ENCODE data around the gene COL5A1. TPM values are rescaled to one million over a fixed set of nuclear protein-coding genes. Genes with fewer than 3 reads are reported as not detected.
"Not testable (repeated sequence)": the region's sequence is repeated elsewhere in the genome, so short reads cannot be mapped to it uniquely, and the experiment has no call there.

Gene COL5A1
- total RNA-seq, 1 experiment from 2014 or later: not detected

DNA sequence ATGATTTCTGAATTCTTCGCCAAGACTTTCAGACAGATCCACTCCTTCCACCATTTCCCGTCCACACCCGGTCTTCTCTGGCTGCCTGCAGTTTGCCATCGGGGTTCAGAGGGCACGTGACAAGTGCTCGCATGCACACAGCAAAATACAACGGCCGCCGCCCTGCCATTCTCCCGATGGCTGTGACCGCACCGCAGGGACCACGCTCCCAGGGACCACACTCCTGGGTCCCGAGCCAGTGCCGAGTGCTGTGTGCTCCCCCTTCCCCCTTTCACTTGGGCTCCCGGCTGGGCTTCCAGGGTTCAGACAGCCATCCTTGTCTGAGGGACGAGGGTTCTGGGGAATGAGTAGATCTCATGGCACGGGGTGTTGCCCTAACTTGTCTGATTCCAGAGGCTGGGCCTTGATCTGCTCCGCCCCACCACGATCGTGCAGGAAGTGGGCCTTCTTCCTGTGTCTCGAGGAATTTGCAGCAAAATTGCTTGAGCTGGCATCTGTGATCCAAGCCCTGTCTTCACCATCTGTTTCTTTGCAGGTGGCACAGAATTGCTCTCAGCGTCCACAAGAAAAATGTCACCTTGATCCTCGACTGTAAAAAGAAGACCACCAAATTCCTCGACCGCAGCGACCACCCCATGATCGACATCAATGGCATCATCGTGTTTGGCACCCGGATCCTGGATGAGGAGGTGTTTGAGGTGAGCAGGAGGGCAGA lies 59.2 kb downstream of the COL5A1 start:
- ChIA-PET POLR2A (no interaction called here), CTCF (interaction anchor here (0.8 to 3.7 kb wide), 3 partner anchors 38 to 712 kb away, joined by 4 to 18 read pairs (median 7); no protein-coding TSS in a partner anchor)
- peaks cover 10% of the 10 kb centered on the region for H3K4me1 Mint-ChIP-seq (ENCODE audit: insufficient read depth, unreplicated experiment)
- DNase-seq (ENCODE audit: unreplicated experiment): no peak
- peaks cover 14% of the 10 kb centered on the region for H3K27me3 Mint-ChIP-seq (ENCODE audit: insufficient read depth, unreplicated experiment)
- intact Hi-C loops (cut with micrococcal nuclease): no loop called here
- no TSS peak for BruUV-seq (replicated peaks)
- no peak overlapping the region for H3K4me3 Mint-ChIP-seq (ENCODE audit: unreplicated experiment)
- TF ChIP-seq, protein P1, sequence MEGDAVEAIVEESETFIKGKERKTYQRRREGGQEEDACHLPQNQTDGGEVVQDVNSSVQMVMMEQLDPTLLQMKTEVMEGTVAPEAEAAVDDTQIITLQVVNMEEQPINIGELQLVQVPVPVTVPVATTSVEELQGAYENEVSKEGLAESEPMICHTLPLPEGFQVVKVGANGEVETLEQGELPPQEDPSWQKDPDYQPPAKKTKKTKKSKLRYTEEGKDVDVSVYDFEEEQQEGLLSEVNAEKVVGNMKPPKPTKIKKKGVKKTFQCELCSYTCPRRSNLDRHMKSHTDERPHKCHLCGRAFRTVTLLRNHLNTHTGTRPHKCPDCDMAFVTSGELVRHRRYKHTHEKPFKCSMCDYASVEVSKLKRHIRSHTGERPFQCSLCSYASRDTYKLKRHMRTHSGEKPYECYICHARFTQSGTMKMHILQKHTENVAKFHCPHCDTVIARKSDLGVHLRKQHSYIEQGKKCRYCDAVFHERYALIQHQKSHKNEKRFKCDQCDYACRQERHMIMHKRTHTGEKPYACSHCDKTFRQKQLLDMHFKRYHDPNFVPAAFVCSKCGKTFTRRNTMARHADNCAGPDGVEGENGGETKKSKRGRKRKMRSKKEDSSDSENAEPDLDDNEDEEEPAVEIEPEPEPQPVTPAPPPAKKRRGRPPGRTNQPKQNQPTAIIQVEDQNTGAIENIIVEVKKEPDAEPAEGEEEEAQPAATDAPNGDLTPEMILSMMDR (IDR thresholded peaks at IDR 0.05; ENCODE audit: unreplicated experiment): no peak
- no peaks in the 10 kb centered on the region for H3K36me3 Mint-ChIP-seq (ENCODE audit: insufficient read depth, unreplicated experiment)
- H3K9me3 Mint-ChIP-seq (ENCODE audit: unreplicated experiment): no peaks in the 10 kb centered on the region
- H3K27ac Mint-ChIP-seq (ENCODE audit: low read depth, unreplicated experiment): no peak overlapping the region

- peaks cover 10% of the 10 kb centered on the region for H3K4me1 Mint-ChIP-seq (ENCODE audit: insufficient read depth, unreplicated experiment)
- H3K9me3 Mint-ChIP-seq (ENCODE audit: unreplicated experiment): no peaks in the 10 kb centered on the region
- no peaks in the 10 kb centered on the region for H3K36me3 Mint-ChIP-seq (ENCODE audit: insufficient read depth, unreplicated experiment)
- no peak overlapping the region for H3K27ac Mint-ChIP-seq (ENCODE audit: low read depth, unreplicated experiment)
- TF ChIP-seq, protein P1 (IDR thresholded peaks at IDR 0.05; ENCODE audit: unreplicated experiment): no peak
- ChIA-PET POLR2A (interaction anchor here (0.6 to 1.8 kb wide), 3 partner anchors 19 to 1605 kb away, joined by 3 to 6 read pairs (median 3); no protein-coding TSS in a partner anchor), CTCF (interaction anchor here (0.8 to 3.7 kb wide), 2 partner anchors 37 to 711 kb away, joined by 4 to 18 read pairs; no protein-coding TSS in a partner anchor)
- BruUV-seq (replicated peaks): no TSS peak
- DNase-seq (ENCODE audit: unreplicated experiment): no peak
- H3K4me3 Mint-ChIP-seq (ENCODE audit: unreplicated experiment): no peak overlapping the region
- intact Hi-C loops (cut with micrococcal nuclease): no loop called here
- peaks cover 16% of the 10 kb centered on the region for H3K27me3 Mint-ChIP-seq (ENCODE audit: insufficient read depth, unreplicated experiment)
These were observed 60.1 kb downstream of the COL5A1 start for GRCh38 chr9:134701581-134702259.

- DNase-seq (ENCODE audit: unreplicated experiment): no peak
- CTCF ChIA-PET: interaction anchor here (1.0 to 3.7 kb wide), 4 partner anchors 11 to 711 kb away, joined by 3 to 18 read pairs (median 5); no protein-coding TSS in a partner anchor
- Mint-ChIP-seq H3K4me3 (ENCODE audit: unreplicated experiment) (no peak overlapping the region), H3K27ac (ENCODE audit: low read depth, unreplicated experiment) (no peak overlapping the region), H3K4me1 (ENCODE audit: insufficient read depth, unreplicated experiment) (peaks cover 10% of the 10 kb centered on the region), H3K27me3 (ENCODE audit: insufficient read depth, unreplicated experiment) (peaks cover 16% of the 10 kb centered on the region), H3K9me3 (ENCODE audit: unreplicated experiment) (no peaks in the 10 kb centered on the region), H3K36me3 (ENCODE audit: insufficient read depth, unreplicated experiment) (no peaks in the 10 kb centered on the region)
- BruUV-seq (replicated peaks): no TSS peak
- TF ChIP-seq, protein P1 (IDR thresholded peaks at IDR 0.05; ENCODE audit: unreplicated experiment): no peak
- POLR2A ChIA-PET: interaction anchor here (0.6 to 1.9 kb wide), 5 partner anchors 11 to 1605 kb away, joined by 3 to 6 read pairs (median 4); no protein-coding TSS in a partner anchor
- intact Hi-C loops (cut with micrococcal nuclease): no loop called here
These were observed 60.7 kb downstream of the COL5A1 start for GRCh38 chr9:134702291-134702690.

GRCh38 chr9:134703730-134704114 lies 62.1 kb downstream of the COL5A1 start:
- CTCF ChIA-PET: interaction anchor here (0.6 to 3.7 kb wide), 7 partner anchors 15 to 733 kb away, joined by 3 to 18 read pairs (median 3); no protein-coding TSS in a partner anchor
- H3K4me1 Mint-ChIP-seq (ENCODE audit: insufficient read depth, unreplicated experiment); DNase-seq (ENCODE audit: unreplicated experiment); H3K9me3 Mint-ChIP-seq (ENCODE audit: unreplicated experiment); H3K27ac Mint-ChIP-seq (ENCODE audit: low read depth, unreplicated experiment); intact Hi-C loops (cut with micrococcal nuclease); BruUV-seq (replicated peaks); H3K4me3 Mint-ChIP-seq (ENCODE audit: unreplicated experiment); H3K36me3 Mint-ChIP-seq (ENCODE audit: insufficient read depth, unreplicated experiment): not testable (repeated sequence)
- H3K27me3 Mint-ChIP-seq (ENCODE audit: insufficient read depth, unreplicated experiment): peaks cover 20% of the 10 kb centered on the region
- POLR2A ChIA-PET: interaction anchor here (0.6 to 1.9 kb wide), 5 partner anchors 10 to 345 kb away, joined by 3 to 6 read pairs (median 3); no protein-coding TSS in a partner anchor

Data from MCF 10A (cell line).